PC-9 (cell line): ENCODE data around the gene LSM6. TPM values are rescaled to one million over a fixed set of nuclear protein-coding genes. Genes with fewer than 3 reads are reported as not detected.

Experiments used
- Bru-seq: library from RNA; stranded (reverse); fragments of 400-500 nt; gene quantifications from one replicate; lab custom pipeline; 2021; lab: Mats Ljungman, UMichigan
- BruChase-seq, 2 experiments: library from RNA; stranded (reverse); fragments of 400-500 nt; gene quantifications; one replicate each; lab custom pipeline; 2021; lab: Mats Ljungman, UMichigan
- BruUV-seq: library from RNA; stranded (reverse); fragments of 400-500 nt; replicated peaks from 2 replicates; lab custom pipeline; 2021; lab: Mats Ljungman, UMichigan
- CTCF ChIA-PET: fragments of 300-600 bp; sonication (Branson Sonifier 250); formaldehyde crosslinking; loops from one replicate; lab custom pipeline; 2022; ENCODE audit warnings: antibody characterized with exemption; lab: Charles Lee
- POLR2A ChIA-PET: fragments of 300-600 bp; sonication (Branson Sonifier 250); formaldehyde crosslinking; loops from one replicate; lab custom pipeline; 2022; ENCODE audit warnings: antibody characterized with exemption; ENCODE audit not compliant: unreplicated experiment; lab: Charles Lee
- DNase-seq, 2 experiments: peaks; one replicate each; pipeline versions ENCODE4 v3.0.0 to v3.0.0-alpha.2; 2015 to 2022; ENCODE audit warnings: mixed read lengths in 1 of 2
- H2AFZ ChIP-seq: fragments of 200-600 bp; sonication (generic); 2 replicates; pipeline ENCODE4 v1.8.1; 2017; ENCODE audit warnings: antibody characterized with exemption
- H3F3A ChIP-seq: fragments of 200-600 bp; sonication (generic); 2 replicates; pipeline ENCODE4 v1.8.1; 2017; ENCODE audit warnings: antibody characterized with exemption, mild to moderate bottlenecking, low read depth; ENCODE audit not compliant: insufficient read depth
- H3K27ac ChIP-seq: fragments of 200-600 bp; sonication (generic); 2 replicates; pipeline ENCODE4 v1.6.1; 2016; ENCODE audit warnings: mixed run types
- H3K27me3 ChIP-seq: fragments of 200-600 bp; sonication (generic); 2 replicates; pipeline ENCODE4 v1.6.1; 2016; ENCODE audit warnings: low read depth, mixed run types; ENCODE audit not compliant: insufficient read depth
- H3K36me3 ChIP-seq: fragments of 200-600 bp; sonication (generic); 2 replicates; pipeline ENCODE4 v1.6.1; 2016; ENCODE audit warnings: low read depth, mixed run types
- H3K4me1 ChIP-seq: fragments of 200-600 bp; sonication (generic); replicated peaks from 2 replicates; pipeline ENCODE4 v1.6.1; 2016; ENCODE audit warnings: mixed run types; ENCODE audit not compliant: insufficient read depth
- H3K4me2 ChIP-seq: fragments of 200-600 bp; sonication (generic); 2 replicates; pipeline ENCODE4 v1.6.1; 2017; ENCODE audit warnings: mixed run types
- H3K4me3 ChIP-seq: fragments of 200-600 bp; sonication (generic); 2 replicates; pipeline ENCODE4 v1.6.1; 2016; ENCODE audit warnings: mixed run types
- H3K79me2 ChIP-seq: fragments of 200-600 bp; sonication (generic); 2 replicates; pipeline ENCODE4 v1.6.1; 2017; ENCODE audit warnings: low read depth, mixed run types
- H3K9me2 ChIP-seq: fragments of 200-600 bp; sonication (generic); 2 replicates; pipeline ENCODE4 v1.8.1; 2017; ENCODE audit warnings: mild to moderate bottlenecking; ENCODE audit not compliant: insufficient read depth
- H3K9me3 ChIP-seq: fragments of 200-600 bp; sonication (generic); 2 replicates; pipeline ENCODE4 v1.8.1; 2016; ENCODE audit warnings: low read depth; ENCODE audit not compliant: insufficient read depth
- H4K20me1 ChIP-seq: fragments of 200-600 bp; sonication (generic); 2 replicates; pipeline ENCODE4 v1.8.1; 2017; ENCODE audit not compliant: insufficient read depth
- EZH2 ChIP-seq: fragments of 200-600 bp; sonication (generic); IDR thresholded peaks from 2 replicates; pipeline ENCODE4 v1.8.0; 2017; ENCODE audit warnings: antibody characterized with exemption, low read depth
- intact Hi-C: fragments of 100-400 bp; cut with micrococcal nuclease; formaldehyde crosslinking; loops from one replicate; pipeline ENCODE4 v1.10.0; 2022; ENCODE audit not compliant: unreplicated experiment
- long read RNA-seq: library from polyadenylated mRNA; stranded (forward); transcript quantifications from one replicate; pipeline ENCODE4 v2.0.0, GENCODE V29; 2022
- total RNA-seq: library from RNA; stranded (reverse); gene quantifications from 2 replicates; pipeline ENCODE4 v1.2.3, GENCODE V29; 2021
- TF ChIP-seq, protein P1 (sequence below): fragments of 200-600 bp; sonication (generic); conservative IDR thresholded peaks from 2 replicates; pipeline ENCODE4 v1.6.1; 2017; ENCODE audit warnings: mixed run types, antibody characterized with exemption, mild to moderate bottlenecking, moderate library complexity

LSM6 gene
- 43.3 and 45.6 TPM in 2 replicates for total RNA-seq
- Bru-seq, nascent RNA, result percentile 89 among the genes with signal in this experiment
- BruChase-seq, experiment 1, labeled RNA remaining after a 2-hour chase, result percentile 85 among the genes with signal in this experiment
- percentile 75 among the genes with signal in this experiment for BruChase-seq, experiment 2, labeled RNA remaining after a 6-hour chase
- long read RNA-seq, transcript LSM6-201 (4 exons, 2,259 nt), result major isoform, 66 of 76 reads
- long read RNA-seq, partial matches to known transcripts, result 4 of 76 reads
- long read RNA-seq, other reads (novel, unspliced or antisense), result 3 of 76 reads

DNA sequence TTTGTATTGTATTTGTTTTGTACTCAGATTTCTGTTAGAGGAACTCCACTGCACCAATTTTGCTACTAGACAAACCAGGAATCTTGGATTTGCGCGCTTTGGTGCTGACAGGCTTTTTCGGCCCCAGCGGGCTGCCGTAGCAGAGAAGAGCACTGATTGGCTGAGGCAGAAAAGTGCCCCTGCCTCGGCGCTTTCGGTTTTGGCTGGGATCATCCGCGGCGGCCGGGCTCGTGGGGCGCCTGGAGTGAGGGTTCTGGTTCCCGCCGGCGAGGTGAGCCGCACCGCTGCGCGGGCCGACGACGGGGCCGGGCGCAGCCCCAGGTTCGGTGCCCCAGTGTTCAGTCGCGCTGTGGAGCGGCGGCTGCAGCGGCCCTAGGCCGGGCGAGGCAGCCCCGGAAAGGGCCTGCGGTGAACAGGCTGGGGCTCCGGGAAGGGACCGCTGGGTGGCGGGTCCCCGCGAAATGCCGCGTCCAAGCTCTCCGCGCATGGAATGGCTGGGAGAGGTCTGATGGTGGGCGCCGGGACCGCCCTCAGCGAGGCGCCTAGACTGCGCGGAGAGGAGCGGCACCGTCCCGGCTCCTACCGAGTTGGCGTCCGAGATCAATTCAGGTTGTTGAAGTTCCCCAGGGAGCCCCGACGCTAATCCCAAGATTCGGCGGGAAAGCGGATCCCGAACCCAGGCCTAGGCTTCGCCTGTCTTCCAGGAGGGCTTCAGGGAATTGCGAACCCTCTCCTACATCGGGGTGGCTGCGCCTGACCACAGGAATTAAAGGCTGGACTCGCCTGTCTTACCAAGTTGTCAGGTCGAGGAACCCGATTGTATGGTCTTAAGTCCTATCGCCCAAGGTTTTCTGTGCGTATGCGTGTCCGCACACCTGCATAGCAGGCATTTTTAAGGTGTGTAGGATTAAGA lies at the start of gene LSM6:
Gene LSM6, plus strand, starts transcription at position 178 of the 913 bp plus-strand sequence. CDS start 7,204 bp downstream, outside the sequence.
- Histone ChIP-seq H4K20me1 (no peaks in the 10 kb centered on the region), H3K9me3 (no peaks in the 10 kb centered on the region), H3K79me2 (peaks cover 36% of the 10 kb centered on the region), H3K27ac (peak within 1 kb of the TSS; percentile 57), H3F3A (no peaks in the 10 kb centered on the region), H3K4me3 (peak within 1 kb of the TSS; percentile 91), H3K4me2 (peak within 1 kb of the TSS; percentile 85), H2AFZ (peak within 1 kb of the TSS; percentile 88), H3K36me3 (no peaks in the 10 kb centered on the region), H3K9me2 (no peaks in the 10 kb centered on the region), H3K27me3 (no peaks in the 10 kb centered on the region), H3K4me1 (peaks cover 12% of the 10 kb centered on the region)
- peak; percentile 53 to 73 for DNase-seq
- BruUV-seq, result TSS peak; percentile 53
- ChIA-PET CTCF (no interaction called here), POLR2A (no interaction called here)
- TF ChIP-seq, protein P1, sequence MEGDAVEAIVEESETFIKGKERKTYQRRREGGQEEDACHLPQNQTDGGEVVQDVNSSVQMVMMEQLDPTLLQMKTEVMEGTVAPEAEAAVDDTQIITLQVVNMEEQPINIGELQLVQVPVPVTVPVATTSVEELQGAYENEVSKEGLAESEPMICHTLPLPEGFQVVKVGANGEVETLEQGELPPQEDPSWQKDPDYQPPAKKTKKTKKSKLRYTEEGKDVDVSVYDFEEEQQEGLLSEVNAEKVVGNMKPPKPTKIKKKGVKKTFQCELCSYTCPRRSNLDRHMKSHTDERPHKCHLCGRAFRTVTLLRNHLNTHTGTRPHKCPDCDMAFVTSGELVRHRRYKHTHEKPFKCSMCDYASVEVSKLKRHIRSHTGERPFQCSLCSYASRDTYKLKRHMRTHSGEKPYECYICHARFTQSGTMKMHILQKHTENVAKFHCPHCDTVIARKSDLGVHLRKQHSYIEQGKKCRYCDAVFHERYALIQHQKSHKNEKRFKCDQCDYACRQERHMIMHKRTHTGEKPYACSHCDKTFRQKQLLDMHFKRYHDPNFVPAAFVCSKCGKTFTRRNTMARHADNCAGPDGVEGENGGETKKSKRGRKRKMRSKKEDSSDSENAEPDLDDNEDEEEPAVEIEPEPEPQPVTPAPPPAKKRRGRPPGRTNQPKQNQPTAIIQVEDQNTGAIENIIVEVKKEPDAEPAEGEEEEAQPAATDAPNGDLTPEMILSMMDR, result no peak
- no peak for TF ChIP-seq EZH2
- intact Hi-C loops, result loop anchor here (5.0 kb wide), 1 partner anchor 443 kb away; no protein-coding TSS in a partner anchor

GRCh38 chr4:146132445-146132844 lies 43.1 kb upstream of the LSM6 start:
- no peaks in the 10 kb centered on the region for H3K9me3 ChIP-seq
- no peaks in the 10 kb centered on the region for H3K9me2 ChIP-seq
- no peak overlapping the region for H2AFZ ChIP-seq
- DNase-seq, result no peak
- TF ChIP-seq EZH2, result no peak
- TF ChIP-seq, protein P1, result no peak
- CTCF ChIA-PET, result no interaction called here
- no peak overlapping the region for H3K4me2 ChIP-seq
- H3F3A ChIP-seq, result no peaks in the 10 kb centered on the region
- H3K79me2 ChIP-seq, result no peaks in the 10 kb centered on the region
- H3K27me3 ChIP-seq, result no peaks in the 10 kb centered on the region
- intact Hi-C loops, result no loop called here
- no peaks in the 10 kb centered on the region for H3K36me3 ChIP-seq
- BruUV-seq, result no TSS peak
- no peaks in the 10 kb centered on the region for H4K20me1 ChIP-seq
- H3K4me3 ChIP-seq, result no peak overlapping the region
- H3K27ac ChIP-seq, result no peak overlapping the region
- POLR2A ChIA-PET, result no interaction called here
- H3K4me1 ChIP-seq, result no peaks in the 10 kb centered on the region

DNA sequence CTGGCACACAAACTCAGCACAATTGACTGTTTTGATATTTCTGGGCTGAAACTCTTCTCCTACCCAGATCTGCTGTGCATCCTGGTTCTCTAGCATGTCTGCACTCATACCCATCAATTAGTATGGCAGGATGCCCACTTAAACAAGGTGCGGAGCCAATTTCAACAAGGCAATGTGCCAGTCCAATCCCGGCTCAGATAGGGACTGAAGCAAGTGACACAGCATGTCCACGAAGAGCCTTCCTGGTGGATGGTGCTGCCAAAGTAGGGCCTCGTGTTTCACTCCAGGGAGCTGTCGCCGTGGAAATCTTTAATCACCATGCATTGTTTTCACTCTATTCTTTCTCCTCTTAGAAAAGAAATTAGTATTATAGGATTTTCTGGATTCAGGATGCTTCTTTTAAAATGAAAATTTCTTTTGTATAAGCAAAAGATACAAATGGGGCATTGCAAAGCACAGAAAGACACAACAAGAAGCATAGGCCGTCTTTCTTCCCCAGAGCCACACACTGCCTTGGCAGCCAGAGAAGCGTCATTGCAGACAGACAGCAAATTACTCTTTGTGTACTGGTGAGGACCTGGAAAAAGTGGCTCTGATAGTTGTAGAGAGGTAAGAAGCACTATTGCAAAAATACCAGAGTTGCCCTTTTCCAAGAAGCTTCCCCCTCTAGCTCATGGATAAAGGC lies 40.6 kb upstream of the LSM6 start:
- no peaks in the 10 kb centered on the region for H3K79me2 ChIP-seq
- CTCF ChIA-PET, result no interaction called here
- DNase-seq, result no peak

More for the DNA sequence above, 40.6 kb upstream of the LSM6 start:
- H3K27ac ChIP-seq, result no peak overlapping the region
- POLR2A ChIA-PET, result no interaction called here
- H2AFZ ChIP-seq, result no peak overlapping the region
- BruUV-seq, result no TSS peak
- intact Hi-C loops, result loop anchor here (1.0 kb wide), 1 partner anchor 26 kb away; no protein-coding TSS in a partner anchor
- TF ChIP-seq EZH2, result no peak
- TF ChIP-seq, protein P1, result no peak
- no peaks in the 10 kb centered on the region for H3K36me3 ChIP-seq
- H3F3A ChIP-seq, result no peaks in the 10 kb centered on the region
- no peaks in the 10 kb centered on the region for H3K9me3 ChIP-seq
- H3K4me2 ChIP-seq, result no peak overlapping the region
- H4K20me1 ChIP-seq, result no peaks in the 10 kb centered on the region
- H3K4me3 ChIP-seq, result no peak overlapping the region
- H3K27me3 ChIP-seq, result no peaks in the 10 kb centered on the region
- H3K4me1 ChIP-seq, result no peaks in the 10 kb centered on the region
- no peaks in the 10 kb centered on the region for H3K9me2 ChIP-seq
